Heart right ventricle (tissue), 16 donors: ENCODE data around the gene HOXA3. TPM values are rescaled to one million over a fixed set of nuclear protein-coding genes. Genes with fewer than 3 reads are reported as not detected.
A peak's percentile ranks its signal among the peaks of the same experiment; 100 is the strongest.

Experiments used
- ATAC-seq, 8 donors: fragments of 200-7000 bp; cut with Tn5 transposase; one replicate each; pipeline ENCODE4 v1.9.1; 2020; ENCODE audit warnings: mild to moderate bottlenecking in 8 of 8, moderate library complexity in 8 of 8, moderate number of reproducible peaks in 1 of 8
- DNase-seq, 2 donors: peaks; one replicate each; pipeline ENCODE4 v3.0.0-alpha.2; 2020
- H3K27ac ChIP-seq, 10 donors: fragments of 200-600 bp; sonication (generic) in 2 of 10; one replicate each; pipeline versions ENCODE4 v1.5.0 to v1.8.0; 2020 to 2022; ENCODE audit warnings: mild to moderate bottlenecking in 3 of 10
- H3K27me3 ChIP-seq, 7 donors: fragments of 200-600 bp; one replicate each; pipeline ENCODE4 v1.8.0; 2021 to 2022; ENCODE audit warnings: mild to moderate bottlenecking in 2 of 7
- H3K36me3 ChIP-seq, 9 donors: fragments of 200-600 bp; sonication (generic) in 1 of 9; one replicate each; pipeline versions ENCODE4 v1.5.0 to v1.8.0; 2020 to 2022; ENCODE audit warnings: mild to moderate bottlenecking in 2 of 9
- H3K4me1 ChIP-seq, 9 donors: fragments of 200-600 bp; sonication (generic) in 1 of 9; one replicate each; pipeline versions ENCODE4 v1.5.0 to v1.8.0; 2020 to 2022; ENCODE audit warnings: mild to moderate bottlenecking in 4 of 9
- H3K4me3 ChIP-seq, 10 donors: fragments of 200-600 bp; sonication (generic) in 2 of 10; one replicate each; pipeline versions ENCODE4 v1.5.0 to v1.8.0; 2020 to 2022; ENCODE audit warnings: mild to moderate bottlenecking in 7 of 10, moderate library complexity in 2 of 10
- H3K9me3 ChIP-seq, 11 donors: fragments of 200-600 bp in 10 of 11; sonication (generic) in 2 of 11; one replicate each; pipeline versions ENCODE4 v1.5.0 to v1.8.0; 2013 to 2022; ENCODE audit warnings: mild to moderate bottlenecking in 2 of 11, control low read depth in 1 of 11, moderate library complexity in 1 of 11
- CTCF ChIP-seq, 9 donors: fragments of 200-600 bp; sonication (generic) in 2 of 9; IDR thresholded peaks; one replicate each; pipeline versions ENCODE4 v1.5.0 to v1.8.0; 2021 to 2022; ENCODE audit warnings: antibody characterized with exemption in 9 of 9, mild to moderate bottlenecking in 5 of 9, moderate library complexity in 1 of 9
- WGBS, 2 donors: extraction: QIAGEN DNeasy Blood & Tissue Kit; methylation state at CpG; one replicate each; pipeline ENCODE4 v1.1.7; 2013; ENCODE audit warnings: inconsistent platforms in 1 of 2; 5-methylcytosine and 5-hydroxymethylcytosine counted together
- intact Hi-C, 10 donors: fragments of 100-400 bp; cut with DNase I; formaldehyde crosslinking; loops; one replicate each; pipeline versions ENCODE4 v1.11.1 to v1.14.2; 2022
- polyA plus RNA-seq, 2 donors: library from polyadenylated mRNA; stranded (reverse); fragments of 200-250 nt; gene quantifications; one replicate each; pipeline ENCODE4 v1.2.3, GENCODE V29; 2013
- total RNA-seq, 10 donors: library from RNA; stranded (reverse); fragmentation: NEBNext Ultra II Directional in 3 of 10; extraction: Animal tissue kit (Norgen Biotek cat#: 25700) in 3 of 10; gene quantifications; one replicate each; pipeline versions ENCODE4 v1.2.1 to v1.2.4, GENCODE V29; 2021 to 2023
- donor health status: Arrhythmogenic right ventricular cardiomyopathy.
- donor health status: ischemic (EF 13 %, LVEDD 7.1; RV severe dilation, severe dysfunction).
- donor health status: healthy with polysubstance abuse.
- donor health status: DM: no; HTN: yes; CAD: no.
- donor health status: DM: no; HTN: no; CAD: no.
- donor health status: ischemic (EF 25% LVEDD 6.9; RV normal size, moderate dysfunction).
- donor health status: ischemic (EF 25% LVEDD 5.7; RV mildly dilated, moderate dysfunction).
- donor health status: healthy.
- donor health status: DM: yes; HTN: yes; CAD: no.
- donor health status: Ischemic cardiomyopathy.
- donor health status: ischemic (EF 35%, LVEDD 5.7; RV mildly dilated, moderate dysfunction).
- donor health status: nonischemic (EF 11% LVEDD 7.7; RV severe dilation, severe dysfunction).
- donor health status: DM: yes; HTN: yes; CAD: no.
- donor health status: PGD.
- donor health status: ischemic (EF 29% LVEDD 5.4; RV normal size, mild dysfunction).
- donor health status: nonischemic (EF 23%, LVEDD 6.1; RV moderate dilation, normal function).

Gene HOXA3
- total and polyA plus RNA-seq, 12 donors, result 0.11 to 1.5 (median 0.24) TPM; not detected in 2

- no peak overlapping the region for H3K27ac ChIP-seq
- peaks cover 72 to 100% (median 100%) of the 10 kb centered on the region in 7 donors for H3K27me3 ChIP-seq
- no peak overlapping the region for H3K4me3 ChIP-seq
- peaks cover 0 to 3% (median 0%) of the 10 kb centered on the region in 9 donors for H3K36me3 ChIP-seq
- no peaks in the 10 kb centered on the region for H3K9me3 ChIP-seq
- ATAC-seq (no peak), DNase-seq (no peak)
- intact Hi-C loops, result no loop called here
- peaks cover 6 to 36% (median 24%) of the 10 kb centered on the region in 9 donors for H3K4me1 ChIP-seq
- TF ChIP-seq CTCF (IDR thresholded peaks at IDR 0.05), result no peak
- WGBS, 2 donors, result 78 to 81% methylated on average over 5 of the region's 5 CpGs
Measured at GRCh38 chr7:27177795-27178320, 25.5 kb upstream of the HOXA3 start.

- H3K9me3 ChIP-seq, result no peaks in the 10 kb centered on the region
- peaks cover 0 to 3% (median 0%) of the 10 kb centered on the region in 9 donors for H3K36me3 ChIP-seq
- no peak overlapping the region for H3K27ac ChIP-seq
- H3K4me3 ChIP-seq, result no peak overlapping the region
- H3K27me3 ChIP-seq, result peaks cover 72 to 100% (median 100%) of the 10 kb centered on the region in 7 donors
- ATAC-seq, result no peak
- no peak for TF ChIP-seq CTCF (IDR thresholded peaks at IDR 0.05)
- DNase-seq, result no peak
- peaks cover 8 to 36% (median 29%) of the 10 kb centered on the region in 9 donors for H3K4me1 ChIP-seq
- whole genome bisulfite sequencing, 2 donors, result 69 to 71% methylated on average over 22 of the region's 22 CpGs
- intact Hi-C loops, result no loop called here
Measured at GRCh38 chr7:27176962-27177794, 24.8 kb upstream of the HOXA3 start.

- Histone ChIP-seq H3K27me3 (peaks cover 77 to 100% (median 100%) of the 10 kb centered on the region in 7 donors), H3K27ac (no peak overlapping the region), H3K4me3 (no peak overlapping the region), H3K4me1 (peaks cover 8 to 43% (median 29%) of the 10 kb centered on the region in 9 donors), H3K9me3 (no peaks in the 10 kb centered on the region), H3K36me3 (peaks cover 0 to 3% (median 0%) of the 10 kb centered on the region in 9 donors)
- intact Hi-C loops, result no loop called here
- DNase-seq (no peak), ATAC-seq (no peak)
- no peak for TF ChIP-seq CTCF (IDR thresholded peaks at IDR 0.05)
- 68 to 75% methylated on average over 3 of the region's 3 CpGs for WGBS, 2 donors
Measured at GRCh38 chr7:27176524-27176845, 24.1 kb upstream of the HOXA3 start.

GRCh38 chr7:27175626-27176523 lies 23.5 kb upstream of the HOXA3 start:
- DNase-seq (no peak), ATAC-seq (peak in 1 of 8 donors; percentile 33)
- Histone ChIP-seq H3K27ac (no peak overlapping the region), H3K27me3 (peaks cover 83 to 100% (median 100%) of the 10 kb centered on the region in 7 donors), H3K4me1 (peaks cover 8 to 44% (median 29%) of the 10 kb centered on the region in 9 donors), H3K9me3 (no peaks in the 10 kb centered on the region), H3K4me3 (no peak overlapping the region), H3K36me3 (peaks cover 0 to 3% (median 0%) of the 10 kb centered on the region in 9 donors)
- no peak for TF ChIP-seq CTCF (IDR thresholded peaks at IDR 0.05)
- intact Hi-C loops, result no loop called here
- 30 to 34% methylated on average over 40 of the region's 40 CpGs for WGBS, 2 donors
